Activated B cell treated with CpG ODN at 0.5 μM for 24 hours (primary cell): Measurements from ENCODE around the gene PSMD5. TPM values are rescaled to one million over a fixed set of nuclear protein-coding genes. Genes with fewer than 3 reads are reported as not detected.

Experiments used
- ATAC-seq: fragments of 200-7000 bp; cut with Tn5 transposase; one replicate; pipeline ENCODE4 v1.10.0; 2021; ENCODE audit warnings: low read depth, mild to moderate bottlenecking, moderate library complexity
- CTCF ChIA-PET: fragments of 350-600 bp; sonication (Branson Sonifier 250); formaldehyde crosslinking; loops from one replicate; lab custom pipeline; 2021; ENCODE audit warnings: antibody characterized with exemption; lab: Charles Lee
- POLR2A ChIA-PET: fragments of 350-600 bp; sonication (Branson Sonifier 250); formaldehyde crosslinking; loops from one replicate; lab custom pipeline; 2021; ENCODE audit warnings: antibody characterized with exemption; lab: Charles Lee
- DNase-seq: peaks from one replicate; pipeline ENCODE4 v3.0.0; 2022
- H3K27ac Mint-ChIP-seq: one replicate; pipeline ENCODE4 v1.8.0; 2020; ENCODE audit warnings: mixed read lengths
- H3K27me3 Mint-ChIP-seq: one replicate; pipeline ENCODE4 v1.8.0; 2021; ENCODE audit warnings: mixed read lengths
- H3K36me3 Mint-ChIP-seq: one replicate; pipeline ENCODE4 v1.8.0; 2021; ENCODE audit warnings: low read depth, mixed read lengths
- H3K4me1 Mint-ChIP-seq: one replicate; pipeline ENCODE4 v1.8.0; 2021; ENCODE audit warnings: mixed read lengths
- H3K4me3 Mint-ChIP-seq: one replicate; pipeline ENCODE4 v1.8.0; 2020; ENCODE audit warnings: mild to moderate bottlenecking, mixed read lengths
- H3K9me3 Mint-ChIP-seq: one replicate; pipeline ENCODE4 v1.8.0; 2020; ENCODE audit warnings: mixed read lengths
- intact Hi-C: fragments of 100-400 bp; cut with micrococcal nuclease; formaldehyde crosslinking; loops from one replicate; pipeline ENCODE4 v1.15.1; 2024
- total RNA-seq: library from RNA; stranded (reverse); gene quantifications from 2 replicates; pipeline ENCODE4 v1.2.3, GENCODE V29; 2022
- TF ChIP-seq, protein P1 (sequence below): fragments of 200-600 bp; IDR thresholded peaks from one replicate; pipeline ENCODE4 v1.8.0; 2022; ENCODE audit warnings: antibody characterized with exemption, mild to moderate bottlenecking

Gene PSMD5
- total RNA-seq, 1 donor from 2014 or later = 38.9 TPM

DNA sequence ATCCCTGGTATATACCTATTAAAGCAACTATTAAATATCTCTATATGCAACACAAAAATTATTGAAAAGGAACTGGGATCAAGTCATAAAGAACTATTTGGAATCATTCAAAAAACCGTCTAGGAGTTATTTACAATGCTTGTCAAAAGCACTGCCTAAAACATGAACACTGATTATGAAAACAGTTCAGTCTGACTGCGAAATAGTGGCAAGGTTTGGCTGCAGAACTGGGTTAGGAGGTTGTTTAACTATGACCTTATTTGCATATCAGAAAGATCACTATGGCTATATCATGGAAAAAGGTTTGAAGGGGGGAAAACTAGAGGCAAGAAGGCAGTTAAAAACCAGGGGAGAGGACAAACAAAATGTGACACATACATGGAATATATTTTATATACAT lies 61.5 kb downstream of the PSMD5 start:
- H3K4me1 Mint-ChIP-seq = peaks cover 9% of the 10 kb centered on the region
- no peaks in the 10 kb centered on the region for H3K9me3 Mint-ChIP-seq
- H3K4me3 Mint-ChIP-seq = no peak overlapping the region
- ChIA-PET CTCF (no interaction called here), POLR2A (no interaction called here)
- H3K36me3 Mint-ChIP-seq = peaks cover 72% of the 10 kb centered on the region
- intact Hi-C loops = no loop called here
- TF ChIP-seq, protein P1, sequence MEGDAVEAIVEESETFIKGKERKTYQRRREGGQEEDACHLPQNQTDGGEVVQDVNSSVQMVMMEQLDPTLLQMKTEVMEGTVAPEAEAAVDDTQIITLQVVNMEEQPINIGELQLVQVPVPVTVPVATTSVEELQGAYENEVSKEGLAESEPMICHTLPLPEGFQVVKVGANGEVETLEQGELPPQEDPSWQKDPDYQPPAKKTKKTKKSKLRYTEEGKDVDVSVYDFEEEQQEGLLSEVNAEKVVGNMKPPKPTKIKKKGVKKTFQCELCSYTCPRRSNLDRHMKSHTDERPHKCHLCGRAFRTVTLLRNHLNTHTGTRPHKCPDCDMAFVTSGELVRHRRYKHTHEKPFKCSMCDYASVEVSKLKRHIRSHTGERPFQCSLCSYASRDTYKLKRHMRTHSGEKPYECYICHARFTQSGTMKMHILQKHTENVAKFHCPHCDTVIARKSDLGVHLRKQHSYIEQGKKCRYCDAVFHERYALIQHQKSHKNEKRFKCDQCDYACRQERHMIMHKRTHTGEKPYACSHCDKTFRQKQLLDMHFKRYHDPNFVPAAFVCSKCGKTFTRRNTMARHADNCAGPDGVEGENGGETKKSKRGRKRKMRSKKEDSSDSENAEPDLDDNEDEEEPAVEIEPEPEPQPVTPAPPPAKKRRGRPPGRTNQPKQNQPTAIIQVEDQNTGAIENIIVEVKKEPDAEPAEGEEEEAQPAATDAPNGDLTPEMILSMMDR = no peak
- no peaks in the 10 kb centered on the region for H3K27me3 Mint-ChIP-seq
- no peak overlapping the region for H3K27ac Mint-ChIP-seq
- DNase-seq (no peak), ATAC-seq (no peak)

DNA sequence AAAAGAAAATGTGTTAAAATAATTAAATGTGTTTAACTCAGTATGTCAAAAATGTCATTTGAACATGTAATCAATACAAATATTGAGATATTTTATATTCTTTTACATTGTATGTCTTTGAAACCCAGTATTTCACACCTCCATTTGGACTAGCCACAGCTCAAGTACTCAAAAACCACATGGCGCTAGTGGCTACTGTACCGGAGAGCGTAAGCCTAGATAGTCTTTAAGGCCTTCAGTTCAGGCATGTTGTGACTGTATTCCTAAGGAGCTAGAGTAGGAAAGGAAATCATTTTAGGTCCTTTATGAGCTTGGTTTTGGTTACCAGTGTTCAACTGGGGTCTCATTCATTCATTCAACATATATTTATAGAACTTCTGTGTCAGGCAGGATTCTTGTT lies 62.4 kb downstream of the PSMD5 start:
- no peak overlapping the region for H3K4me3 Mint-ChIP-seq
- no peak for ATAC-seq

DNA sequence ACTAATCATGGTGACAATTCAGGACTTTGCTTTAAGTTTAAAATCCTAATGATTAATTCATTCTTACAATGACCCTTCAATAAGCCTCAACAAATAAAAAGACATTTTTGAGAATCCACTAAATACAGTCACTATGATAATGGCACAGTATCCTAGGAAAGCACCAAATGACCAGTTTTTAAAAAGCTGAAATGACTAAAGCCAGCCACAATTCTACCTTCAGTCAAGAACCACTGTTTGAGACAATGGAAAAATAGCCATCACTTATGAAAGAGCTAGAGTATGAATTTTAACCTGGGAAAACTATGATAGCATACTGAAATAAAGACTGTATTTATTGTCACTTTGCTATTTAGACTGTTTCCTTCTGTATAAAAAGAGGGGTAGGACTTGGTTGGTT lies 63.5 kb downstream of the PSMD5 start:
- TF ChIP-seq, protein P1 = no peak
- ATAC-seq (no peak), DNase-seq (no peak)
- Mint-ChIP-seq H3K4me1 (peaks cover 7% of the 10 kb centered on the region), H3K4me3 (no peak overlapping the region), H3K36me3 (peaks cover 75% of the 10 kb centered on the region), H3K9me3 (no peaks in the 10 kb centered on the region), H3K27me3 (no peaks in the 10 kb centered on the region), H3K27ac (no peak overlapping the region)
- intact Hi-C loops = no loop called here
- CTCF ChIA-PET = no interaction called here
- POLR2A ChIA-PET = interaction anchor here (1.0 kb wide), 1 partner anchor 14 kb away, joined by 4 read pairs; the partner anchor contains the start of gene FBXW2

More for the DNA sequence above, 62.4 kb downstream of the PSMD5 start:
- CTCF ChIA-PET = no interaction called here
- intact Hi-C loops = no loop called here
- DNase-seq = no peak
- H3K4me1 Mint-ChIP-seq = peaks cover 7% of the 10 kb centered on the region
- H3K27me3 Mint-ChIP-seq = no peaks in the 10 kb centered on the region
- no peak overlapping the region for H3K27ac Mint-ChIP-seq
- POLR2A ChIA-PET = no interaction called here
- H3K9me3 Mint-ChIP-seq = no peaks in the 10 kb centered on the region
- TF ChIP-seq, protein P1 = no peak
- H3K36me3 Mint-ChIP-seq = peaks cover 73% of the 10 kb centered on the region

DNA sequence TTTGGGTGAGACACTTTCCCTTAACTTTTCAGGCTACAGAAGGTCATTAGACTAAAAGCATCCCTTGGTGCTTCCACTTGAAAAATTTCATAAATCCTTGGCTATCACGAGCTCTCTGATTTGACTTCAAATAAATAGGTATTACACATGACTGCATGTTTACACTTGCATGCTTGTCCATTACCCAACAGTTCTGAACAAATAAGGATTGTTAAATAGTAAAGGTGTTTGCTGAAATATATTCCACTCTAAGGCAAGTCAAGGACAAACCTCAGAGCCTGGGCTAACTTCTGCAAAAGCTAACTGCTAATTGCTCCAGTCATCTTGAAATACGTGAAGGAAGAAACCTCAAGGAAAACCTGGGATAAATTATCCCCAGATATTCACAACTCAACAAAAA lies 64.0 kb downstream of the PSMD5 start:
- H3K27ac Mint-ChIP-seq = no peak overlapping the region
- DNase-seq (no peak), ATAC-seq (no peak)
- H3K27me3 Mint-ChIP-seq = no peaks in the 10 kb centered on the region
- H3K36me3 Mint-ChIP-seq = peaks cover 71% of the 10 kb centered on the region
- peaks cover 3% of the 10 kb centered on the region for H3K4me1 Mint-ChIP-seq
- ChIA-PET CTCF (no interaction called here), POLR2A (interaction anchor here (1.0 kb wide), 1 partner anchor 14 kb away, joined by 4 read pairs; the partner anchor contains the start of gene FBXW2)
- intact Hi-C loops = no loop called here
- no peaks in the 10 kb centered on the region for H3K9me3 Mint-ChIP-seq
- no peak overlapping the region for H3K4me3 Mint-ChIP-seq
- TF ChIP-seq, protein P1 = no peak

DNA sequence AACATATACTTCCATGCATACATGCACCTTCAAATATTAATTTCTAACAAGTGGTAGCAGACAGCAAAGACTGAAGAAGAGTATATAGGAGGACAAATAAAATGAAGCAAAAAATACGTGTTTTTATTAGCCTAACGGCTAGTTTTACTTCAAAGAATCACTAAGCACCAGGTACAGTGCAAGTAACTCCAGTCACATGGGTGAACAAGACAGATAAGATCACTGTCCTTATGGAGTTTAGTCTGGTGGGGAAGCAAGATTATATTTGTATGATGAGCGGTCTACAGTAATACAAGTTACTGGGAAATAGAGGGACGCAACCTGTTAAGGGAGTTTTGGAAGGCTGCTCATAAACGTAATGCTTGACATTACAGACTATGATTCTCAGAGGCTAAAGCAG lies 65.5 kb downstream of the PSMD5 start:
- intact Hi-C loops = no loop called here
- no peaks in the 10 kb centered on the region for H3K27me3 Mint-ChIP-seq
- ATAC-seq = no peak
- H3K4me1 Mint-ChIP-seq = no peaks in the 10 kb centered on the region
- peaks cover 73% of the 10 kb centered on the region for H3K36me3 Mint-ChIP-seq
- H3K4me3 Mint-ChIP-seq = no peak overlapping the region
- TF ChIP-seq, protein P1 = no peak
- DNase-seq = no peak
- ChIA-PET POLR2A (interaction anchor here (0.6 kb wide), 1 partner anchor 11 kb away, joined by 3 read pairs; no protein-coding TSS in a partner anchor), CTCF (no interaction called here)
- H3K9me3 Mint-ChIP-seq = no peaks in the 10 kb centered on the region
- H3K27ac Mint-ChIP-seq = no peak overlapping the region
